ENCODE measurements around the gene CELA2A. TPM values are rescaled to one million over a fixed set of nuclear protein-coding genes. Genes with fewer than 3 reads are reported as not detected.

The CELA2A gene
- total and polyA plus RNA-seq, 12 donors = 0.97 to 45.4 (median 9.8) TPM

- 71 to 90% (median 74%) methylated on average over 4 to 6 of the region's 6 CpGs for WGBS, 4 donors
- H3K4me1 ChIP-seq (replicated peaks in 1 of 2) = peaks cover 0 to 4% of the 10 kb centered on the region in 2 donors
- no peak overlapping the region for H3K4me3 ChIP-seq
Measured at GRCh38 chr1:15436881-15437442, 19.6 kb upstream of the CELA2A start.

GRCh38 chr1:15439325-15439724, 17.2 kb upstream of the CELA2A start:
- Histone ChIP-seq H3K27ac (no peak overlapping the region), H3K36me3 (replicated peaks in 1 of 2) (no peaks in the 10 kb centered on the region), H3K27me3 (no peaks in the 10 kb centered on the region), H3K4me3 (no peak overlapping the region), H3K4me1 (replicated peaks in 1 of 2) (peaks cover 0 to 4% of the 10 kb centered on the region in 2 donors), H3K9me3 (replicated peaks in 1 of 3) (no peaks in the 10 kb centered on the region)
- TF ChIP-seq CTCF (IDR thresholded peaks at IDR 0.05) (no peak), POLR2A (IDR thresholded peaks at IDR 0.05) (no peak)
- intact Hi-C loops (cut with DNase I) = no loop called here
- 93 to 98% (median 96%) methylated on average over 14 of the region's 14 CpGs for WGBS, 4 donors
- no peak for DNase-seq

More at GRCh38 chr1:15436881-15437442, 19.6 kb upstream of the CELA2A start:
- intact Hi-C loops (cut with DNase I) = no loop called here
- H3K9me3 ChIP-seq (replicated peaks in 1 of 3) = no peaks in the 10 kb centered on the region
- no peaks in the 10 kb centered on the region for H3K36me3 ChIP-seq (replicated peaks in 1 of 2)
- TF ChIP-seq CTCF (IDR thresholded peaks at IDR 0.05) (no peak), POLR2A (IDR thresholded peaks at IDR 0.05) (no peak)
- DNase-seq = no peak
- no peaks in the 10 kb centered on the region for H3K27me3 ChIP-seq
- H3K27ac ChIP-seq = no peak overlapping the region

- no peak for DNase-seq
- intact Hi-C loops (cut with DNase I) = no loop called here
Measured at GRCh38 chr1:15440357-15440756, 16.2 kb upstream of the CELA2A start.

GRCh38 chr1:15441247-15441646, 15.3 kb upstream of the CELA2A start:
- WGBS, 4 donors = 65 to 83% (median 78%) methylated on average over 6 of the region's 6 CpGs
- TF ChIP-seq CTCF (IDR thresholded peaks at IDR 0.05) (no peak), POLR2A (IDR thresholded peaks at IDR 0.05) (no peak)
- H3K36me3 ChIP-seq (replicated peaks in 1 of 2) = no peaks in the 10 kb centered on the region
- no peaks in the 10 kb centered on the region for H3K9me3 ChIP-seq (replicated peaks in 1 of 3)
- H3K4me3 ChIP-seq = no peak overlapping the region
- H3K27me3 ChIP-seq = no peaks in the 10 kb centered on the region
- no peak for DNase-seq
- intact Hi-C loops (cut with DNase I) = no loop called here
- H3K4me1 ChIP-seq (replicated peaks in 1 of 2) = peaks cover 0 to 4% of the 10 kb centered on the region in 2 donors
- H3K27ac ChIP-seq = no peak overlapping the region

More at GRCh38 chr1:15440357-15440756, 16.2 kb upstream of the CELA2A start:
- WGBS, 4 donors = 87 to 93% (median 93%) methylated on average over 5 to 13 of the region's 13 CpGs
- no peaks in the 10 kb centered on the region for H3K27me3 ChIP-seq
- H3K9me3 ChIP-seq (replicated peaks in 1 of 3) = no peaks in the 10 kb centered on the region
- H3K27ac ChIP-seq = no peak overlapping the region
- no peaks in the 10 kb centered on the region for H3K36me3 ChIP-seq (replicated peaks in 1 of 2)
- H3K4me1 ChIP-seq (replicated peaks in 1 of 2) = peaks cover 0 to 4% of the 10 kb centered on the region in 2 donors
- no peak for TF ChIP-seq CTCF (IDR thresholded peaks at IDR 0.05)
- TF ChIP-seq POLR2A (IDR thresholded peaks at IDR 0.05) = no peak
- H3K4me3 ChIP-seq = no peak overlapping the region

All from adrenal gland (tissue), 12 donors.